MCF 10A (cell line): Measurements from ENCODE around the gene CCDC85C. TPM values are rescaled to one million over a fixed set of nuclear protein-coding genes. Genes with fewer than 3 reads are reported as not detected.

Experiments
- BruUV-seq: library from RNA; stranded (reverse); fragments of 400-500 nt; replicated peaks from 2 replicates; lab custom pipeline; 2021; lab: Mats Ljungman, UMichigan
- CTCF ChIA-PET: fragments of 300-600 bp; sonication (Branson Sonifier 250); formaldehyde crosslinking; extraction: SDS; loops from one replicate; lab custom pipeline; 2021; ENCODE audit warnings: antibody characterized with exemption, inconsistent platforms; lab: Yijun Ruan, JAX
- POLR2A ChIA-PET: fragments of 300-600, 350-650 bp; sonication (Branson Sonifier 250); formaldehyde crosslinking; extraction: SDS; loops from one replicate; lab custom pipeline; 2020; ENCODE audit warnings: antibody characterized with exemption, inconsistent platforms; lab: Yijun Ruan, JAX
- DNase-seq: peaks from one replicate; pipeline ENCODE4 v3.0.0-alpha.2; 2018; ENCODE audit not compliant: unreplicated experiment
- H3K27ac Mint-ChIP-seq: one replicate; pipeline ENCODE4 v1.8.0; 2022; ENCODE audit warnings: mild to moderate bottlenecking, low read depth, mixed read lengths; ENCODE audit not compliant: unreplicated experiment
- H3K27me3 Mint-ChIP-seq: one replicate; pipeline ENCODE4 v1.8.0; 2022; ENCODE audit warnings: mixed read lengths; ENCODE audit not compliant: insufficient read depth, unreplicated experiment
- H3K36me3 Mint-ChIP-seq: one replicate; pipeline ENCODE4 v1.8.0; 2022; ENCODE audit warnings: mild to moderate bottlenecking, moderate library complexity, mixed read lengths; ENCODE audit not compliant: insufficient read depth, unreplicated experiment
- H3K4me1 Mint-ChIP-seq: one replicate; pipeline ENCODE4 v1.8.0; 2022; ENCODE audit warnings: mixed read lengths; ENCODE audit not compliant: insufficient read depth, unreplicated experiment
- H3K4me3 Mint-ChIP-seq: one replicate; pipeline ENCODE4 v1.8.0; 2022; ENCODE audit warnings: mild to moderate bottlenecking, moderate library complexity, mixed read lengths; ENCODE audit not compliant: unreplicated experiment
- H3K9me3 Mint-ChIP-seq: one replicate; pipeline ENCODE4 v1.8.0; 2022; ENCODE audit warnings: mixed read lengths; ENCODE audit not compliant: unreplicated experiment
- intact Hi-C: fragments of 100-400 bp; cut with micrococcal nuclease; formaldehyde crosslinking; loops from 2 replicates; pipeline ENCODE4 v1.14.1; 2022
- total RNA-seq: library from RNA; stranded (reverse); gene quantifications from 2 replicates; pipeline ENCODE4 v1.2.3, GENCODE V29; 2022
- TF ChIP-seq, protein P1 (sequence below): fragments of 200-600 bp; IDR thresholded peaks from one replicate; pipeline ENCODE4 v1.8.0; 2022; ENCODE audit warnings: antibody characterized with exemption, mild to moderate bottlenecking; ENCODE audit not compliant: unreplicated experiment

Gene CCDC85C
- total RNA-seq, 1 experiment from 2014 or later, result 29.9 TPM

DNA sequence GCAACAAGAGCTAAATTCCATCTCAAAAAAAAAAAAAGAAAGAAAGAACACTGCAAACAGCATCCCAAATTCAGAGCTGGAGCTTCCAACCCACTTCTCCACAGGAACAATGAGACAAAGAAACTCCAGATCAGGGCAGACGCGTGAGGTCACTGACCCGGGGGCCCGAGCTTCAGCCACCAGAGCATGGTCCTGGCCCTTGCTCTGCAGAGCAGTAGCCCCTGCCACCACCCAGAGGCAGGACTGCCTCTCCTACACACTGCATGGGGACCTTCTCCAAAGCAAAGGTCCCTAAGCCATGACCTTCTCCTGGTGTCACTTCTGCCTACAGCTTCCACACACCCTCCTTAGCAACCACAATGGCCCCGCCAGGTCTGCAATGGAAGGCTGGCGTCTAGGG, 69.7 kb downstream of the CCDC85C start:
- intact Hi-C loops, result no loop called here
- no peak overlapping the region for H3K27ac Mint-ChIP-seq

DNA sequence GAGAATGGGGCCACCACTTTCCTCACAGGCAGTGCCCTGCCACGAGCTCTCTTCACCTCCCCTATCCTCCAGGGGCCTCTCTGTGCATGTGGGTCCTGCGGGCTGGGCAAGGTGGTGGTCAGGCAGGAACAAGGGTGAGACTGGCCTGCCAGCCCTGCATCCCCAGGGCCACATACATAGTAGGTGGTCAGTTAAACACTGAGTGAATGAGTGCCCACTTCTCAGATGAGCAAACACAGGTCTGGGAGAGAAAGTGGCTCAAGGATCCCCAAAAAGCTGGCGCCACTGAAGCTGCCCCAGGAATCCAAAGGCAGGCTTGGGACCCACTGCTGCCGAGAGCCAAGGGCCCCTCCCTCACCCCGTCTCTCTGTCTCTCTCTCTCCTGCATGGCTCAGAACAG, 71.7 kb downstream of the CCDC85C start:
- BruUV-seq, result no TSS peak
- Mint-ChIP-seq H3K4me3 (no peak overlapping the region), H3K4me1 (peaks cover 9% of the 10 kb centered on the region), H3K36me3 (no peaks in the 10 kb centered on the region), H3K27me3 (no peaks in the 10 kb centered on the region), H3K9me3 (no peaks in the 10 kb centered on the region), H3K27ac (no peak overlapping the region)
- TF ChIP-seq, protein P1, sequence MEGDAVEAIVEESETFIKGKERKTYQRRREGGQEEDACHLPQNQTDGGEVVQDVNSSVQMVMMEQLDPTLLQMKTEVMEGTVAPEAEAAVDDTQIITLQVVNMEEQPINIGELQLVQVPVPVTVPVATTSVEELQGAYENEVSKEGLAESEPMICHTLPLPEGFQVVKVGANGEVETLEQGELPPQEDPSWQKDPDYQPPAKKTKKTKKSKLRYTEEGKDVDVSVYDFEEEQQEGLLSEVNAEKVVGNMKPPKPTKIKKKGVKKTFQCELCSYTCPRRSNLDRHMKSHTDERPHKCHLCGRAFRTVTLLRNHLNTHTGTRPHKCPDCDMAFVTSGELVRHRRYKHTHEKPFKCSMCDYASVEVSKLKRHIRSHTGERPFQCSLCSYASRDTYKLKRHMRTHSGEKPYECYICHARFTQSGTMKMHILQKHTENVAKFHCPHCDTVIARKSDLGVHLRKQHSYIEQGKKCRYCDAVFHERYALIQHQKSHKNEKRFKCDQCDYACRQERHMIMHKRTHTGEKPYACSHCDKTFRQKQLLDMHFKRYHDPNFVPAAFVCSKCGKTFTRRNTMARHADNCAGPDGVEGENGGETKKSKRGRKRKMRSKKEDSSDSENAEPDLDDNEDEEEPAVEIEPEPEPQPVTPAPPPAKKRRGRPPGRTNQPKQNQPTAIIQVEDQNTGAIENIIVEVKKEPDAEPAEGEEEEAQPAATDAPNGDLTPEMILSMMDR, result no peak
- ChIA-PET POLR2A (no interaction called here), CTCF (interaction anchor here (0.7 kb wide), 1 partner anchor 299 kb away, joined by 6 read pairs; no protein-coding TSS in a partner anchor)
- intact Hi-C loops, result no loop called here
- no peak for DNase-seq

More for the DNA sequence above, 69.7 kb downstream of the CCDC85C start:
- H3K36me3 Mint-ChIP-seq, result no peaks in the 10 kb centered on the region
- no peaks in the 10 kb centered on the region for H3K9me3 Mint-ChIP-seq
- no peak for DNase-seq
- CTCF ChIA-PET, result interaction anchor here (0.6 to 0.9 kb wide), 2 partner anchors 72 to 664 kb away, joined by 3 to 4 read pairs; no protein-coding TSS in a partner anchor
- peaks cover 16% of the 10 kb centered on the region for H3K4me1 Mint-ChIP-seq
- no peak overlapping the region for H3K4me3 Mint-ChIP-seq
- no peaks in the 10 kb centered on the region for H3K27me3 Mint-ChIP-seq
- TF ChIP-seq, protein P1, result no peak
- no TSS peak for BruUV-seq
- POLR2A ChIA-PET, result interaction anchor here (0.6 kb wide), 1 partner anchor 248 kb away, joined by 3 read pairs; no protein-coding TSS in a partner anchor

GRCh38 chr14:99531251-99532096, 72.5 kb downstream of the CCDC85C start:
- Mint-ChIP-seq H3K4me3 (no peak overlapping the region), H3K9me3 (no peaks in the 10 kb centered on the region), H3K36me3 (no peaks in the 10 kb centered on the region), H3K27me3 (no peaks in the 10 kb centered on the region), H3K4me1 (peaks cover 9% of the 10 kb centered on the region), H3K27ac (no peak overlapping the region)
- intact Hi-C loops, result no loop called here
- POLR2A ChIA-PET, result no interaction called here
- TF ChIP-seq, protein P1, result no peak
- BruUV-seq, result no TSS peak
- CTCF ChIA-PET, result no interaction called here
- no peak for DNase-seq

GRCh38 chr14:99530407-99531155, 73.4 kb downstream of the CCDC85C start:
- TF ChIP-seq, protein P1, result no peak
- Mint-ChIP-seq H3K27me3 (no peaks in the 10 kb centered on the region), H3K4me3 (no peak overlapping the region), H3K4me1 (peaks cover 9% of the 10 kb centered on the region), H3K9me3 (no peaks in the 10 kb centered on the region), H3K36me3 (no peaks in the 10 kb centered on the region), H3K27ac (no peak overlapping the region)
- DNase-seq, result no peak
- CTCF ChIA-PET, result no interaction called here
- intact Hi-C loops, result no loop called here
- BruUV-seq, result no TSS peak
- POLR2A ChIA-PET, result no interaction called here
